GM12892 (cell line): ENCODE measurements around the gene CLEC4C.
A peak's percentile ranks its signal among the peaks of the same experiment; 100 is the strongest.
"Not testable (repeated sequence)": the region's sequence is repeated elsewhere in the genome, so short reads cannot be mapped to it uniquely, and the experiment has no call there.

Experiments used
- DNase-seq: peaks from one replicate; pipeline ENCODE4 v3.0.0; 2011; ENCODE audit not compliant: insufficient read length
- FAIRE-seq: peaks from 2 replicates; lab custom pipeline; 2011; peaks lifted over from hg19 to GRCh38; lab: Jason Lieb, UNC
- POLR2A ChIP-seq: IDR thresholded peaks from 2 replicates; pipeline ENCODE4 v1.6.1; 2011; ENCODE audit warnings: low read depth, low read length, control low read depth
- POLR2AphosphoS5 ChIP-seq: IDR thresholded peaks from 2 replicates; pipeline ENCODE4 v1.6.1; 2011; ENCODE audit warnings: low read depth, low read length, control low read depth
- TAF1 ChIP-seq: IDR thresholded peaks from 2 replicates; pipeline ENCODE4 v1.6.1; 2011; ENCODE audit warnings: low read depth, mild to moderate bottlenecking, control low read depth, low read length, borderline replicate concordance

The CLEC4C gene

GRCh38 chr12:7751394-7751793 lies 4.2 kb upstream of the CLEC4C start:
- no peak for FAIRE-seq
- TF ChIP-seq POLR2AphosphoS5: no peak
- no peak for TF ChIP-seq POLR2A
- TF ChIP-seq TAF1: no peak
- no peak for DNase-seq

DNA sequence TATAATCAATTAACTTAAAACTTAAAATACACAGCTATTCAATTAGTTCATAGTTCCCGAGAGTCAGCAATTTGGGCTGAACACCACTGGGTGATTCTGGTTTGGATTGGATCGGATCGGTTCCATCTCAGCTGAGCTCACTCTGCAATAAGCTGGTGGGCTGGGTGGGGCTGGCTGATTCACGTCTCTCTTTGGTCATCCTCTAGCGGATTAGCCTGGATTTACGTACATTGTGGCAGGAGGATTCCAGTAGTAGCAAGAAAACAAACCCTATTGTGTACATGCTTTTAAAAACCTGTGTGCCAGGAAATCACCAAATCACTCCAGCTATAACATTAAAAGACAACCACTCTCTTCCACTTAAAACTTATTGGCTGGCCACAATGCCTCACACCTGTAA lies 3.2 kb upstream of the CLEC4C start:
- no peak for TF ChIP-seq TAF1
- TF ChIP-seq POLR2AphosphoS5: no peak
- TF ChIP-seq POLR2A: no peak
- FAIRE-seq: no peak
- no peak for DNase-seq

DNA sequence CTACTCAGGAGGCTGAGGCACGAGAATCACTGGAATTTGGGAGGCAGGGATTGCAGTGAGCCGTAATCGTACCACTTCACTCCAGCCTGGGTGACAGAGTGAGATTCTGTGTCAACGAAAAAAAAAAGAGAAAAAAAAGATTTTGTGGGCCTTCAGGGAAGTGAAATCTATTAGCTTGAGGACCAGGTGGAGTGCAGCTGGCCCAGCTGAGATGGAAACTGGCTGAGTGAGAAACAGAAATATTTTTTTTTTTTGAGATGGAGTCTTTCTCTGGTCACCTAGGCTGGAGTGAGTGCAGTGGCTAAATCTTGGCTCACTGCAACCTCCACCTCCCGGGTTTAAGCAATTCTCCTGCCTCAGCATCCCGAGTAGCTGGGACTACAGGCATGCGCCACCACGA lies 2.3 kb upstream of the CLEC4C start:
- no peak for FAIRE-seq
- no peak for DNase-seq
- TF ChIP-seq POLR2AphosphoS5 (no peak), POLR2A (no peak), TAF1 (no peak)

DNA sequence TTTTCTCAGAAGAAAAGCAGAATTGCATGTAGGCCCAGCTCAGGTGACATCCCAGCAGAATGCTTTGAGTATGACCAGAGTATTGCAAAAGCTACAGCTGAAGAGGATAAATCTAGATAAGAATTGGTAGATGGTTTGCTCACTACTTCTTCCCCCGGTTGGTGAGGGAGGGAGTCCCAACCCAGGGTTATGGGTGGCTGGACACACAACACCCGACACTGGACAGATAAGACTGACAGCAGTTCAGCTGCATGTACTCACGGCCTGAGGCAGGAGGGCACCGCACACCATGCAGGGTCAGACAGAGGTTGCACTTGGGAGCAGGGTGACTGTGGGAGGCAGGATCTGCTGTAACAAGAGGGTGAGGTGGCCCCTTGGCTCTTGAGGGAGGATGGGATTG lies 1.7 kb upstream of the CLEC4C start:
- DNase-seq (no peak), FAIRE-seq (no peak)
- no peak for TF ChIP-seq POLR2A
- no peak for TF ChIP-seq TAF1
- TF ChIP-seq POLR2AphosphoS5: no peak

DNA sequence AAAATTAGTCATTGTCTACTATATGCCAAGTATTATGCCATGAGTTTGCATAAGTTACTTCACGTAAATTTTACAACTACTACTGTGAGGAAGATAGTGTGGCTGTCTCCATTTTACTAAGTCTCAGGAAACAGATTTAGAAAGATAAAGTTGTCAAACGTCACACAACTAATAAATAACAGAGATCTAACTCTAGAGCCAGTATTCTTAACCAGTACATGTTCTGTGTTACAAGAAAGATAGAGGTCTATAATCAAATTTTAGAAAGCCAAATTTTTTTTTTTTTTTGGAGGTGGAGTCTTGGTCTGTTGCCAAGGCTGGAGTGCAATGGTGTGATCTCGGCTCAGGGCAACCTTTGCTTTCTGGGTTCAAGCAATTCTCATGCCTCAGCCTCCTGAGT lies 14.2 kb downstream of the CLEC4C start:
- DNase-seq (no peak), FAIRE-seq (no peak)
- TF ChIP-seq POLR2A (no peak), POLR2AphosphoS5 (no peak), TAF1 (no peak)

GRCh38 chr12:7731486-7731885 lies 15.7 kb downstream of the CLEC4C start:
- FAIRE-seq (no peak), DNase-seq (no peak)
- no peak for TF ChIP-seq TAF1
- no peak for TF ChIP-seq POLR2AphosphoS5
- no peak for TF ChIP-seq POLR2A

DNA sequence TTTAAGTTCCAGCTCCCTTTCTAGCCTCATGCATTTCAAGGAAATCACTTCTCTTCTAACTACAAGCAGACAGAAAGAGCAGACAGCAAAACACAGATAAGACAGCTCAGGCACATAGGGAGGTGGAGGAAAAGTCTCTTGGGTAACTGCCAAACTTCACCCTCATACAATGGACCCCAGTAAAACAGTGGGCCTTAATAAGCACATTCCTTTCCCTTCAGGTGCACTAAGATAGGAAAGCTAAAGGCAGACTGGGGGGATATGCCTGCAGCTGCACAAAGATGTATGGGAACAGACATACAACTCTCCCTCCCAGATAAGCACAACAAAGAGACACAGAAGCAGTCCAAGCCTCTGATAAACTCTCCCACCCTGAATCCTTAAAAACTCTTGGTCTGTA lies 16.2 kb downstream of the CLEC4C start:
- FAIRE-seq, DNase-seq: not testable (repeated sequence)

GRCh38 chr12:7729746-7730145 lies 17.4 kb downstream of the CLEC4C start:
- DNase-seq (no peak), FAIRE-seq (peak; percentile 40)
- TF ChIP-seq POLR2AphosphoS5 (no peak), POLR2A (no peak), TAF1 (no peak)

GRCh38 chr12:7723926-7724325 lies 23.2 kb downstream of the CLEC4C start:
- TF ChIP-seq POLR2A: no peak
- TF ChIP-seq TAF1: no peak
- no peak for TF ChIP-seq POLR2AphosphoS5
- no peak for FAIRE-seq

GRCh38 chr12:7719946-7720730 lies 27.0 kb downstream of the CLEC4C start:
- DNase-seq (no peak), FAIRE-seq (no peak)
- TF ChIP-seq POLR2A (no peak), TAF1 (no peak), POLR2AphosphoS5 (no peak)

More at GRCh38 chr12:7723926-7724325, 23.2 kb downstream of the CLEC4C start:
- no peak for DNase-seq

DNA sequence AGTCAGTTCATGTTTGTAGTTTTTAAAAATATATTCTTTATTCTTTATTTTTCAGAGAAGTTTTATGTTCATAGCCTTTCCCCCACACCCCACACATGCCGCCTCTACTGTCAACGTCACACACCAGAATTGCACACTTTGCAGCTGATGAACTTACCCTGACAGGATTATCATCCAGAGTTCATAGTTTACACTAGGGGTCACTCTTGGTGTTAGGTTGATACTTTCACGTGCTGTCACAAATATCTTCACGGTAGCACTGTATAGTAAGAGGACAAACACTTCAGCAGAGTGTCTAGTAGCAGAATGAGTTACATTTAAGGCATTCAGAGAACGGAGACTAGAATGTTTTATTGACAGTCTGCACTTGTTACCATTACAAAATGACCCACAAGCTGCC lies 30.8 kb downstream of the CLEC4C start:
- TF ChIP-seq POLR2AphosphoS5: no peak
- TF ChIP-seq TAF1: no peak
- TF ChIP-seq POLR2A: no peak
- FAIRE-seq (no peak), DNase-seq (no peak)

DNA sequence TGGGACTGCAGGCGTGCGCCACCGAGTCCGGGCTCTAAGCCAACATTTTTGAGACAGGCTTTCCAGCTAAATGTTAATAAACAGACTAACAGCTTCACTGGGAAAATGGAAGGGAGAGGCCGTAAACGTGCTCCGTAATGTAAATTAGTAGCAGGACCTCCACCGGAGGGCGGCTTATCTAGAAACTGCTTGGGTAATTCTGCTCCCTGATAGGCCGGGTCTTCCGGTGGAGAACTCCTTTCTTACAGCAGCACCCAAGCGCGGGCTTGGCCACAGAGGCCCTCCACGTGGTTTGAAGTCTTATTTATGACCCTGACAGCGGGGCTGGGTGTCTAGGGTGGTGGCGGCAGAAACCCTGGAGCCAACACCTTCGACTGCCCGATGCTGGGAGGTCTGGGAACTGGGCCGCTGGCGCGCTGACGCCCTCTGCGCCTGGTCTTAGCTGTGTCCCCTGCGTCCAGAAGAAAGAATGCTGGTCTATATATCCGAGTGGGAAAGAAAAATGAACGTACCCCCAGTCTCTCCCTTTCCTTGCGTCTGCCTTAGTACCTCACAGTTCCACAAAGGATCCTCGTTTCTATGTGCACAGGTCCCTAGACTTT lies 34.2 kb downstream of the CLEC4C start:
- DNase-seq (no peak), FAIRE-seq (no peak)
- TF ChIP-seq POLR2A (no peak), TAF1 (no peak), POLR2AphosphoS5 (no peak)
